IMR-90 (cell line): Measurements from ENCODE around the gene SPAG7.

Experiments
- CTCF ChIP-seq: conservative IDR thresholded peaks from 2 replicates; pipeline ENCODE4 v1.5.1; 2012; ENCODE audit warnings: mild to moderate bottlenecking, low read depth, low read length, improper control_type of control experiment
- MXI1 ChIP-seq: IDR thresholded peaks from 2 replicates; pipeline ENCODE4 v1.6.1; 2012; ENCODE audit warnings: low read depth, mild to moderate bottlenecking, low read length, moderate library complexity, borderline replicate concordance
- POLR2A ChIP-seq: IDR thresholded peaks from 2 replicates; pipeline ENCODE4 v1.6.1; 2012; ENCODE audit warnings: mild to moderate bottlenecking, low read depth, low read length

GRCh38 chr17:4948166-4948930 lies 19.3 kb downstream of the SPAG7 start, which contains the start of gene PFN1:
- no peak for TF ChIP-seq CTCF
- TF ChIP-seq MXI1 = peak; percentile 67; the same call in 1 of the 2 replicates
- peak; percentile 92 for TF ChIP-seq POLR2A
